Measurements from ENCODE around the gene NUP188. TPM values are rescaled to one million over a fixed set of nuclear protein-coding genes. Genes with fewer than 3 reads are reported as not detected.
"Not testable (repeated sequence)": the region's sequence is repeated elsewhere in the genome, so short reads cannot be mapped to it uniquely, and the experiment has no call there.

The NUP188 gene
- total RNA-seq, 6 experiments from 2014 or later, result 42.1 to 58.2 (median 54.2) TPM

DNA sequence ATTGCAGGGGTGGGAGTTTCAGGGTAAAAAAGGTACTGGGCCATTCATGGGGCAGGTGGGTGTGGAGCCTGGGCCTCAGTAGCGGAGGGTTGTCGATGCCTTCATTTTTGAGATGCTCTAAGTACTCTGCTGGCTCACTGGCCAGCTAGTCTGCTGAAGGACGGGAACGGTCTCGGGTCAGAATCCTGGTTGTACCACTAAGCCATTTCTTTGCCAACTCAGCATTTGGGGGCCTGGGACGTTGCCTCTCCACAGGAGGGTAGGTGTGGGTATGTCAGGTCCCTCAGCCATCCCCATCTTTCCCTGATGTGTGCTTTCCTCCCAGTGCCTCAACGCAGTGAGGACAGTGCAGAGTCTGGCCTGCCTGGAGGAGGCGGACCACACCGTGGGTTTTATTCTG, 55.5 kb downstream of the NUP188 start:
- Mint-ChIP-seq H3K27ac (no peak overlapping the region), H3K27me3 (ENCODE audit: insufficient read depth) (peaks cover 4% of the 10 kb centered on the region), H3K4me1 (ENCODE audit: low read depth) (no peaks in the 10 kb centered on the region), H3K36me3 (ENCODE audit: low read depth) (peaks cover 17% of the 10 kb centered on the region; the same call in 1 of the 2 replicates), H3K4me3 (no peak overlapping the region), H3K9me3 (no peaks in the 10 kb centered on the region)
- no peak for DNase-seq
- TF ChIP-seq, protein P1, sequence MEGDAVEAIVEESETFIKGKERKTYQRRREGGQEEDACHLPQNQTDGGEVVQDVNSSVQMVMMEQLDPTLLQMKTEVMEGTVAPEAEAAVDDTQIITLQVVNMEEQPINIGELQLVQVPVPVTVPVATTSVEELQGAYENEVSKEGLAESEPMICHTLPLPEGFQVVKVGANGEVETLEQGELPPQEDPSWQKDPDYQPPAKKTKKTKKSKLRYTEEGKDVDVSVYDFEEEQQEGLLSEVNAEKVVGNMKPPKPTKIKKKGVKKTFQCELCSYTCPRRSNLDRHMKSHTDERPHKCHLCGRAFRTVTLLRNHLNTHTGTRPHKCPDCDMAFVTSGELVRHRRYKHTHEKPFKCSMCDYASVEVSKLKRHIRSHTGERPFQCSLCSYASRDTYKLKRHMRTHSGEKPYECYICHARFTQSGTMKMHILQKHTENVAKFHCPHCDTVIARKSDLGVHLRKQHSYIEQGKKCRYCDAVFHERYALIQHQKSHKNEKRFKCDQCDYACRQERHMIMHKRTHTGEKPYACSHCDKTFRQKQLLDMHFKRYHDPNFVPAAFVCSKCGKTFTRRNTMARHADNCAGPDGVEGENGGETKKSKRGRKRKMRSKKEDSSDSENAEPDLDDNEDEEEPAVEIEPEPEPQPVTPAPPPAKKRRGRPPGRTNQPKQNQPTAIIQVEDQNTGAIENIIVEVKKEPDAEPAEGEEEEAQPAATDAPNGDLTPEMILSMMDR (IDR thresholded peaks at IDR 0.05), result no peak

DNA sequence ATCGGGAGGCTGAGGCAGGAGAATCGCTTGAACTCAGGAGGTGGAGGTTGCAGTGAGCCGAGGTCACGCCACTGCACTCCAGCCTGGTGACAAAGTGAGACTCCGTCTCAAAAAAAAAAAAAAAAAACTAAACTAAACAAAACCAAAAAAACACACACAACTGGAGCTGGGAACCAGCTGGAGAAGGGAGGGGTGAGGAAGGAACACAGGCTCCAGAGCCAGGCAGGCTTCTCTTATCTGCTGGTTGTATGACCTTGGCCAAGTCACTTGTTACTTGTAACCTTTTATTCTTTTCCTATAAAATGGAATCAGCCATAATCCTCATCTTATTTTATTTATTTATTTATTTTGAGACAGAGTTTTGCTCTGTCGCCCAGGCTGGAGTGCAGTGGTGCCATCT, 56.7 kb downstream of the NUP188 start:
- not testable (repeated sequence) for H3K4me1 Mint-ChIP-seq (ENCODE audit: low read depth); H3K27me3 Mint-ChIP-seq (ENCODE audit: insufficient read depth); DNase-seq; H3K4me3 Mint-ChIP-seq; H3K9me3 Mint-ChIP-seq; H3K27ac Mint-ChIP-seq
- peaks cover 14% of the 10 kb centered on the region; the same call in 1 of the 2 replicates for H3K36me3 Mint-ChIP-seq (ENCODE audit: low read depth)

DNA sequence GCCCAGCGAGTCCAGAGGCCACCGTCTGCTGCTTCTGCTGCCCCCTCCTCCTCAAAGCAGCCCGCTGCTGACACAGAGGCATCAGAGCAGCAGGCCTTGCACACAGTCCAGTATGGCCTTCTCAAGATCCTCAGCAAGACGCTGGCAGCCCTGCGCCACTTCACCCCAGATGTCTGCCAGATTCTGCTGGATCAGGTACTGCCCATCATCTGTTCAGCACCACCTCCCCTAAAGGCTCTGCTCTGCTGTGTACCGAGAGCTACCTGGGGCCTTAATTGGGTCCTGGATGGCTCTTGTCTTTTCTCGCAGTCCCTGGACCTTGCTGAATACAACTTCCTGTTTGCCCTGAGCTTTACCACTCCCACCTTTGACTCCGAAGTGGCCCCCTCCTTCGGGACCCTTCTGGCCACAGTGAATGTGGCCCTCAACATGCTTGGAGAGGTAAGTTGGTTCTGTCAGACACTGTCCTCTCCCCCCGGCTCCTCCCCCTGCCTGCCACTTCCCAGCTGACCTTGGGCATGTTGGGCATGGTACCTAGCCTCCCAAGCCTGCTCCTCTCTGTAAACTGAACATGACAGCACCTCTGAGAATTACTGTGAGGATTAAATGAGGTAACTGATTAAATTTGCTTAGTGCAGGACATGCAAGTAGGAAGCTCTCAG, 58.0 kb downstream of the NUP188 start:
- Mint-ChIP-seq H3K36me3 (ENCODE audit: low read depth) (peaks cover 14% of the 10 kb centered on the region; the same call in 1 of the 2 replicates), H3K4me3 (no peak overlapping the region), H3K27ac (no peak overlapping the region), H3K9me3 (no peaks in the 10 kb centered on the region), H3K4me1 (ENCODE audit: low read depth) (no peaks in the 10 kb centered on the region), H3K27me3 (ENCODE audit: insufficient read depth) (peaks cover 4% of the 10 kb centered on the region)
- TF ChIP-seq, protein P1 (IDR thresholded peaks at IDR 0.05), result no peak
- DNase-seq, result no peak

DNA sequence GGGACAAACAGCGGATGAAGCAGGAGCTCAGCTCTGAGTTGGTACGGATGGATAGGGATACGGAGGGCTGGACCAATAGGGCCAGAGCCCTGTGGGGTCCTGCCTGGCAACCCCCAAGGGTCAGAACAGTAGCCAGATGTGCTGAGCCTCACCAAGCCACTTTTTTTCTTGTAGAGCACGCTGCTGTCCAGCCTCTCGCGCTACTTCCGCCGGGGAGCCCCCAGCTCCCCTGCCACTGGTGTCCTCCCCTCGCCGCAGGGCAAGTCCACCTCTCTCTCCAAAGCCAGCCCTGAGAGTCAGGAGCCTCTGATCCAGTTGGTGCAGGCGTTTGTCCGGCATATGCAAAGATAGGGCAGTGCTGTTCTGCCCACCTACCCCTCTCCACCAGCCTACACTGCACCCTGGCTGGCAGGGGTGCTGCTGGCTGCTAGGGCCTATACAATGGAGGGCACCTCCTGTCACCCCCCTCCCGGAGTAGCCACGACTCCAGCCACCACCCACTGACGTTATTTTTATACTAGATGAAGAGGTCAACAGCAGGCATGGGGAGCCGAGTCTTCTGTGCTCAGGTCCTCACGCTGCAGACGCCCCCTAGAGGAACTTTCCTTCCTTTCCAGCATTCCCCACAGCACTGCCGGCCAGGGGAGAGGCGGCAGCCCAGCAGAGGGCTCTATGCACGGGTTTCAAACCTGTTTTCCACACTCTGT, 59.0 kb downstream of the NUP188 start:
- no peak overlapping the region for H3K4me3 Mint-ChIP-seq
- H3K36me3 Mint-ChIP-seq (ENCODE audit: low read depth), result peaks cover 8% of the 10 kb centered on the region; the same call in 1 of the 2 replicates
- TF ChIP-seq, protein P1 (IDR thresholded peaks at IDR 0.05), result peak; percentile 92
- H3K27ac Mint-ChIP-seq, result peak overlapping the region; percentile 62; the same call in 1 of the 2 replicates
- no peaks in the 10 kb centered on the region for H3K4me1 Mint-ChIP-seq (ENCODE audit: low read depth)
- peak; percentile 66 for DNase-seq
- no peaks in the 10 kb centered on the region for H3K9me3 Mint-ChIP-seq
- peaks cover 4% of the 10 kb centered on the region for H3K27me3 Mint-ChIP-seq (ENCODE audit: insufficient read depth)

DNA sequence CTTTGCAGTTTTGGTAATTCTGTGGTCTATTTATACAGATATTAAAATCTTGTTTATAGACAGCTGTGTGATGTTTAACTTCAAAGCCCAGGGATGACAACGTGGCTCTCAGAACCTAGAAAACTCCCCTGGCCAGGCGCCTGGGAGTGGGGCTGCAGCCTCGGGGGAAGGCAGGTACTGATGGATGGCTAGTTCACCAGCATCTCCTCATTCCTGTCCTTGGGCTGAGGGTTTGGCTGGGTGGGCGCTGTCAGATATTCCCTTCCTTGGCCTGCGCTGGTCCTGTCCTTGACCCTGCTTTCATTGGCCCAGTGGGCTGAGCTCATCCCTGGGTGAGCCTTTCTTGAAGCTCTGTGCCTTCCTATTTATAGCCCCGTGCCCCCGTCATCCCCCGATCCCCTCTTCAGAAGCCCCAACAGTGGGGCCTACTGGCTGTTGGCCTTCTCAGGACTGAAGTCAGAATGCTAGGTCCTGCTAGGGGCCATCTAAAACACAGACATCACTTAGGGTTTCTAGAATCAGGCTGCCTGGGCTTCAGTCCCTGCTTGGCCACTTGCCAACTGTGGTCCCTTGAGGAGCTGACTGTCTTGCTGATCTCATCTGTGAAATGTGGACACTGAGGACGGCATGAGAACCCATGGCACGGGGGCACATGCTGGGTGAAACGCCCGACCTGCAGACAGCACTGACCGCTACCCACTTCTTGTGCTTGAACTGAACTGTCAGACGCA, 59.7 kb downstream of the NUP188 start:
- Mint-ChIP-seq H3K36me3 (ENCODE audit: low read depth) (peaks cover 8% of the 10 kb centered on the region; the same call in 1 of the 2 replicates), H3K4me3 (no peak overlapping the region), H3K27me3 (ENCODE audit: insufficient read depth) (peaks cover 4% of the 10 kb centered on the region), H3K4me1 (ENCODE audit: low read depth) (no peaks in the 10 kb centered on the region), H3K9me3 (no peaks in the 10 kb centered on the region), H3K27ac (no peak overlapping the region)
- no peak for DNase-seq
- TF ChIP-seq, protein P1 (IDR thresholded peaks at IDR 0.05), result peak; percentile 50
